GM12878 (cell line): Measurements from ENCODE around the gene CCNJ. TPM values are rescaled to one million over a fixed set of nuclear protein-coding genes. Genes with fewer than 3 reads are reported as not detected.

Source experiments
- ATAC-seq: fragments of 200-7000 bp; cut with Tn5 transposase; 3 replicates; pipeline ENCODE4 v1.9.1; 2020; ENCODE audit warnings: mild to moderate bottlenecking, moderate library complexity
- BruUV-seq: library from RNA; stranded (reverse); fragments of 400-500 nt; replicated peaks from 2 replicates; lab custom pipeline; 2021; lab: Mats Ljungman, UMichigan
- CTCF ChIA-PET: fragments of 300-600 bp; sonication (Branson Sonifier 250); formaldehyde crosslinking; extraction: SDS; loops from one replicate; lab custom pipeline; 2021; ENCODE audit warnings: inconsistent platforms; lab: Yijun Ruan, JAX
- POLR2A ChIA-PET: fragments of 350-600 bp; formaldehyde crosslinking; extraction: SDS; loops from one replicate; lab custom pipeline; 2021; ENCODE audit warnings: inconsistent platforms; lab: Charles Lee
- RAD21 ChIA-PET: fragments of 300-600 bp; sonication (Branson Sonifier 250); formaldehyde crosslinking; loops from one replicate; lab custom pipeline; 2023; ENCODE audit warnings: antibody characterized with exemption; ENCODE audit not compliant: unreplicated experiment; lab: Charles Lee
- SMC1A ChIA-PET: fragments of 300-600 bp; sonication (Branson Sonifier 250); formaldehyde crosslinking; loops from one replicate; lab custom pipeline; 2023; ENCODE audit not compliant: unreplicated experiment, uncharacterized antibody; lab: Charles Lee
- DNase-seq: peaks from one replicate; pipeline ENCODE4 v3.0.0-alpha.2; 2011; ENCODE audit warnings: low read depth, low spot score
- FAIRE-seq: peaks from 3 replicates; lab custom pipeline; 2011; peaks lifted over from hg19 to GRCh38; lab: Jason Lieb, UNC
- H2AFZ ChIP-seq: 2 replicates; pipeline ENCODE4 v1.6.0; 2011; ENCODE audit warnings: low read depth, low read length, control low read depth; ENCODE audit not compliant: control insufficient read depth
- H3K27ac ChIP-seq: 2 replicates; pipeline ENCODE4 v1.5.1; 2011; ENCODE audit warnings: control low read depth; ENCODE audit not compliant: control insufficient read depth, insufficient read depth
- H3K27me3 ChIP-seq, 2 experiments: replicated peaks in 1 of 2; 2 replicates each; pipeline versions ENCODE4 v1.6.0 to v1.6.1; 2011; ENCODE audit warnings: low read length in 1 of 2; ENCODE audit not compliant: control insufficient read depth in 2 of 2, insufficient read depth in 2 of 2
- H3K36me3 ChIP-seq, 2 experiments: 2 replicates each; pipeline ENCODE4 v1.5.1; 2011; ENCODE audit warnings: low read length in 1 of 2; ENCODE audit not compliant: control insufficient read depth in 2 of 2, insufficient read depth in 2 of 2
- H3K4me1 ChIP-seq: 2 replicates; pipeline ENCODE4 v1.6.1; 2011; ENCODE audit warnings: mild to moderate bottlenecking, low read length, moderate library complexity, mixed read lengths; ENCODE audit not compliant: control insufficient read depth, insufficient read depth
- H3K4me2 ChIP-seq: 2 replicates; pipeline ENCODE4 v1.6.0; 2011; ENCODE audit warnings: control low read depth; ENCODE audit not compliant: control insufficient read depth, insufficient read depth
- H3K4me3 ChIP-seq: fragments of 200-600 bp; sonication (generic); 2 replicates; pipeline ENCODE4 v1.5.1; 2016
- H3K79me2 ChIP-seq: 2 replicates; pipeline ENCODE4 v1.6.0; 2011; ENCODE audit warnings: low read length; ENCODE audit not compliant: control insufficient read depth, insufficient read depth
- H3K9ac ChIP-seq: 2 replicates; pipeline ENCODE4 v1.8.0; 2011; ENCODE audit warnings: low read length, control low read depth, mixed read lengths; ENCODE audit not compliant: control insufficient read depth, insufficient read depth
- H3K9me3 ChIP-seq: replicated peaks from 3 replicates; pipeline ENCODE4 v1.5.1; 2011; ENCODE audit warnings: mild to moderate bottlenecking, low read length; ENCODE audit not compliant: control insufficient read depth, insufficient read depth
- H4K20me1 ChIP-seq: 2 replicates; pipeline ENCODE4 v1.6.0; 2011; ENCODE audit not compliant: control insufficient read depth, insufficient read depth
- ATF7 ChIP-seq: fragments of 450-650 bp; IDR thresholded peaks from 2 replicates; pipeline ENCODE4 v1.6.1; 2016; ENCODE audit warnings: low read depth, mild to moderate bottlenecking
- CHD2 ChIP-seq: IDR thresholded peaks from 2 replicates; pipeline ENCODE4 v1.6.1; 2011; ENCODE audit warnings: low read depth, low read length, improper control_type of control experiment, borderline replicate concordance
- EGR1 ChIP-seq, 2 experiments: IDR thresholded peaks; 1 replicate in 1 of 2; 2 replicates in 1 of 2; pipeline ENCODE4 v1.6.1; 2011 to 2012; ENCODE audit warnings: low read depth in 2 of 2, low read length in 2 of 2, borderline replicate concordance in 1 of 2, mild to moderate bottlenecking in 1 of 2, moderate library complexity in 1 of 2
- HDAC6 ChIP-seq: fragments of 200-600 bp; sonication (generic); IDR thresholded peaks from one replicate; pipeline ENCODE4 v1.8.0; 2017; ENCODE audit warnings: antibody characterized with exemption; ENCODE audit not compliant: unreplicated experiment
- RB1 ChIP-seq: fragments of 450-650 bp; formaldehyde crosslinking; IDR thresholded peaks from 2 replicates; pipeline ENCODE4 v1.6.1; 2017; ENCODE audit warnings: mild to moderate bottlenecking, borderline replicate concordance
- SRF ChIP-seq, 2 experiments: IDR thresholded peaks; 2 replicates each; pipeline ENCODE4 v1.6.1; 2011; ENCODE audit warnings: low read depth in 2 of 2, low read length in 2 of 2, mild to moderate bottlenecking in 1 of 2, moderate library complexity in 1 of 2
- WGBS: methylation state at CpG from one replicate; pipeline ENCODE4 v1.1.6; 2016; ENCODE audit warnings: low lambda C conversion rate; ENCODE audit not compliant: insufficient replicate concordance, insufficient coverage; ENCODE audit errors: missing lambda C conversion rate; 5-methylcytosine and 5-hydroxymethylcytosine counted together
- in situ Hi-C: fragments of 300-500 bp; cut with MboI; formaldehyde crosslinking; loops from 9 replicates; pipeline ENCODE4 v1.14.3; 2018; ENCODE audit warnings: mixed read lengths
- intact Hi-C: fragments of 100-400 bp; cut with micrococcal nuclease; formaldehyde crosslinking; loops from one replicate; pipeline ENCODE4 v1.14.2; 2022; ENCODE audit not compliant: unreplicated experiment
- polyA plus RNA-seq, 11 experiments: library from polyadenylated mRNA; depleted of rRNA in 4 of 11; unstranded in 6 of 11; stranded (reverse) in 5 of 11; fragments of >200 nt; fragmentation: Nextera tagmentation in 4 of 11; fragmentation: Illumina TruSeq in 1 of 11; extraction: Ambion mirVana in 4 of 11; extraction: Trizol in 1 of 11; gene quantifications; 1 replicate in 1 of 11; 2 replicates in 10 of 11; pipeline versions ENCODE4 v1.2.1 to v1.2.3, GENCODE V29; 2011 to 2016; ENCODE audit warnings: inconsistent platforms in 2 of 11, missing spikeins in 2 of 11, low read depth in 1 of 11
- total RNA-seq, 4 experiments: library from RNA; depleted of rRNA in 3 of 4; stranded (reverse); fragments of >200 nt in 3 of 4; fragmentation: Illumina TruSeq in 1 of 4; extraction: Trizol in 1 of 4; gene quantifications; 2 replicates each; pipeline versions ENCODE4 v1.2.1 to v1.2.3, GENCODE V29; 2013 to 2021
- TF ChIP-seq, protein P1 (sequence below): IDR thresholded peaks from 2 replicates; pipeline ENCODE4 v1.6.1; 2011; ENCODE audit warnings: borderline replicate concordance, low read depth, mild to moderate bottlenecking, moderate library complexity, low read length; ENCODE audit not compliant: insufficient read depth, poor library complexity, severe bottlenecking
- TF ChIP-seq, protein P2 (sequence below): fragments of 450-650 bp; IDR thresholded peaks from 2 replicates; pipeline ENCODE4 v1.6.1; 2016; ENCODE audit warnings: mild to moderate bottlenecking
- TF ChIP-seq, protein P3 (sequence below): IDR thresholded peaks from 2 replicates; pipeline ENCODE4 v1.6.1; 2011; ENCODE audit warnings: mild to moderate bottlenecking, low read depth, low read length, moderate library complexity; ENCODE audit not compliant: insufficient replicate concordance

CCNJ gene
- total and polyA plus RNA-seq, 10 of the 15 experiments (the other 5 are each of a cell fraction or from before 2014, with no cell fraction given), result 0.56 to 8.8 (median 6.6) TPM

DNA sequence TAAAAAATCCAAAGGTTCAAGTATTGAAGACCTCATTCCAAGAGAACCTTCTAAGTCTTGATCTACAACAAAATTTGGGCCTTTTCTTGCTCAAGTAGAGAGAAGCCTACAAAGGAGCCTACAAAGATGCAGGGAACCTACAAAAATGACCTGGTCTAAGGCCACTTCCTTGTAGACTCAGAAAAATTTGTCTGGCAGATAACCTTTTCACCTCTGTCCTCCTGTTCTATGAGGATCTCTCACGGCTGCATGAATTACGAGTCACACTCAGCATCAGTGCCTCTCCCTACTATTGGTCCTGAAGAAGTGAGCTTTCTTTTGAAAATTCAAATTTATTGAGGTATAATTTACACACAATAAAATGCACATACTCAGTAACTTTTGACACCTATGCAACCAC lies 29.3 kb downstream of the CCNJ start:
- FAIRE-seq (no peak), ATAC-seq (no peak), DNase-seq (no peak)
- Histone ChIP-seq H3K9ac (no peak overlapping the region), H3K79me2 (no peaks in the 10 kb centered on the region), H2AFZ (no peak overlapping the region), H3K9me3 (no peaks in the 10 kb centered on the region), H3K27ac (no peak overlapping the region), H3K27me3 (no peaks in the 10 kb centered on the region), H3K36me3 (no peaks in the 10 kb centered on the region), H4K20me1 (no peaks in the 10 kb centered on the region), H3K4me3 (no peak overlapping the region), H3K4me2 (no peak overlapping the region), H3K4me1 (no peaks in the 10 kb centered on the region)
- in situ Hi-C loops, result no loop called here
- RAD21 ChIA-PET, result no interaction called here
- CTCF ChIA-PET, result interaction anchor here (0.5 to 1.2 kb wide), 2 partner anchors 10 to 1480 kb away, joined by 3 to 5 read pairs; no protein-coding TSS in a partner anchor
- intact Hi-C loops, result no loop called here
- SMC1A ChIA-PET, result no interaction called here
- no TSS peak for BruUV-seq
- no peak for TF ChIP-seq SRF (IDR thresholded peaks at IDR 0.05; ENCODE audit: low read depth in 2 of 2, low read length in 2 of 2)
- WGBS, result 97% methylated on average over 2 of the region's 2 CpGs
- POLR2A ChIA-PET, result interaction anchor here (0.6 kb wide), 1 partner anchor 371 kb away, joined by 3 read pairs; no protein-coding TSS in a partner anchor

DNA sequence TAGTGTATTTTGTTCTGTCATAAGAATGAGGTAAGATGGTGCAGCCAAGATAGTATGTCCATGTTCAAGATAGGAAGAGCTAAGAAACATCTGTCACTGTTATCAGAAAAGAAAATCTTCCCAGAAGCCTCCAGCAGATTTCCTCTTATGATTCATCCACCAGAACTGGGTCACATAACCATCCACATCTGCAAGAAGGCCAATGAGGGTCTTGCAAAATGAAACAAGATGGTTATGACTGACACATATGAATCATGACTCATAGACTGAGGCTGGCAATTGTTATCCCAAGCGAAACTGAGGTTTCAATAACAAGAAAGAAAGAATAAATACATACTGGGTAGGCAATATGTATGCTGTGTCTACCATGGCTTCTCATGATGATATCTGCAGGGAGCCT lies 30.3 kb downstream of the CCNJ start:
- Histone ChIP-seq H3K9ac (no peak overlapping the region), H3K79me2 (no peaks in the 10 kb centered on the region), H3K9me3 (no peaks in the 10 kb centered on the region), H4K20me1 (no peaks in the 10 kb centered on the region), H3K4me3 (no peak overlapping the region), H2AFZ (no peak overlapping the region), H3K27ac (no peak overlapping the region), H3K36me3 (no peaks in the 10 kb centered on the region), H3K27me3 (no peaks in the 10 kb centered on the region), H3K4me2 (no peak overlapping the region), H3K4me1 (no peaks in the 10 kb centered on the region)
- in situ Hi-C loops, result no loop called here
- ATAC-seq, result peak; percentile 52
- ChIA-PET SMC1A (no interaction called here), CTCF (interaction anchor here (2.8 kb wide), 1 partner anchor 57 kb away, joined by 10 read pairs; no protein-coding TSS in a partner anchor), RAD21 (no interaction called here), POLR2A (no interaction called here)
- 33% methylated on average over 1 of the region's 1 CpG for whole genome bisulfite sequencing
- intact Hi-C loops, result no loop called here
- peak; percentile 62 for FAIRE-seq
- no peak for DNase-seq
- no TSS peak for BruUV-seq
- TF ChIP-seq HDAC6, result no peak
- TF ChIP-seq, protein P1, sequence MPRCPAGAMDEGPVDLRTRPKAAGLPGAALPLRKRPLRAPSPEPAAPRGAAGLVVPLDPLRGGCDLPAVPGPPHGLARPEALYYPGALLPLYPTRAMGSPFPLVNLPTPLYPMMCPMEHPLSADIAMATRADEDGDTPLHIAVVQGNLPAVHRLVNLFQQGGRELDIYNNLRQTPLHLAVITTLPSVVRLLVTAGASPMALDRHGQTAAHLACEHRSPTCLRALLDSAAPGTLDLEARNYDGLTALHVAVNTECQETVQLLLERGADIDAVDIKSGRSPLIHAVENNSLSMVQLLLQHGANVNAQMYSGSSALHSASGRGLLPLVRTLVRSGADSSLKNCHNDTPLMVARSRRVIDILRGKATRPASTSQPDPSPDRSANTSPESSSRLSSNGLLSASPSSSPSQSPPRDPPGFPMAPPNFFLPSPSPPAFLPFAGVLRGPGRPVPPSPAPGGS, result no peak
- no peak for TF ChIP-seq EGR1 (IDR thresholded peaks at IDR 0.05; ENCODE audit: borderline replicate concordance in 1 of 2, low read depth in 2 of 2, low read length in 2 of 2)
- TF ChIP-seq RB1, result no peak
- TF ChIP-seq, protein P2, sequence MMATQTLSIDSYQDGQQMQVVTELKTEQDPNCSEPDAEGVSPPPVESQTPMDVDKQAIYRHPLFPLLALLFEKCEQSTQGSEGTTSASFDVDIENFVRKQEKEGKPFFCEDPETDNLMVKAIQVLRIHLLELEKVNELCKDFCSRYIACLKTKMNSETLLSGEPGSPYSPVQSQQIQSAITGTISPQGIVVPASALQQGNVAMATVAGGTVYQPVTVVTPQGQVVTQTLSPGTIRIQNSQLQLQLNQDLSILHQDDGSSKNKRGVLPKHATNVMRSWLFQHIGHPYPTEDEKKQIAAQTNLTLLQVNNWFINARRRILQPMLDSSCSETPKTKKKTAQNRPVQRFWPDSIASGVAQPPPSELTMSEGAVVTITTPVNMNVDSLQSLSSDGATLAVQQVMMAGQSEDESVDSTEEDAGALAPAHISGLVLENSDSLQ, result peak; percentile 59
- TF ChIP-seq ATF7, result no peak
- no peak for TF ChIP-seq CHD2
- TF ChIP-seq, protein P3, sequence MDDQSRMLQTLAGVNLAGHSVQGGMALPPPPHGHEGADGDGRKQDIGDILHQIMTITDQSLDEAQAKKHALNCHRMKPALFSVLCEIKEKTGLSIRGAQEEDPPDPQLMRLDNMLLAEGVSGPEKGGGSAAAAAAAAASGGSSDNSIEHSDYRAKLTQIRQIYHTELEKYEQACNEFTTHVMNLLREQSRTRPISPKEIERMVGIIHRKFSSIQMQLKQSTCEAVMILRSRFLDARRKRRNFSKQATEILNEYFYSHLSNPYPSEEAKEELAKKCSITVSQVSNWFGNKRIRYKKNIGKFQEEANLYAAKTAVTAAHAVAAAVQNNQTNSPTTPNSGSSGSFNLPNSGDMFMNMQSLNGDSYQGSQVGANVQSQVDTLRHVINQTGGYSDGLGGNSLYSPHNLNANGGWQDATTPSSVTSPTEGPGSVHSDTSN, result no peak
